Liver (tissue), 3 donors: ENCODE measurements around the gene AKR1B15.

ENCODE experiments used
- ATF3 ChIP-seq: IDR thresholded peaks from 2 replicates; pipeline ENCODE4 v1.6.1; 2016; ENCODE audit warnings: antibody characterized with exemption
- CTCF ChIP-seq: fragments of 150-350 bp; IDR thresholded peaks from 2 replicates; pipeline ENCODE4 v1.5.1; 2017; ENCODE audit warnings: improper control_type of control experiment, low read depth, low read length; ENCODE audit not compliant: missing input control
- FOXA1 ChIP-seq: IDR thresholded peaks from 2 replicates; pipeline ENCODE4 v1.6.1; 2016; ENCODE audit warnings: antibody characterized with exemption
- HNF4G ChIP-seq: IDR thresholded peaks from 2 replicates; pipeline ENCODE4 v1.6.1; 2016; ENCODE audit warnings: antibody characterized with exemption
- MAX ChIP-seq: IDR thresholded peaks from 2 replicates; pipeline ENCODE4 v1.6.1; 2016; ENCODE audit warnings: antibody characterized with exemption
- NR2F2 ChIP-seq: IDR thresholded peaks from 2 replicates; pipeline ENCODE4 v1.6.1; 2016; ENCODE audit warnings: antibody characterized with exemption
- REST ChIP-seq: IDR thresholded peaks from 2 replicates; pipeline ENCODE4 v1.6.1; 2016; ENCODE audit warnings: antibody characterized with exemption, mild to moderate bottlenecking
- donor health status: healthy.
- donor health status: healthy.

GRCh38 chr7:134613623-134614347 lies 64.9 kb downstream of the AKR1B15 start:
- no peak for TF ChIP-seq CTCF
- TF ChIP-seq HNF4G = no peak
- no peak for TF ChIP-seq ATF3
- no peak for TF ChIP-seq REST
- no peak for TF ChIP-seq NR2F2
- no peak for TF ChIP-seq FOXA1
- TF ChIP-seq MAX = no peak
